Activated CD4-positive, alpha-beta memory T cell treated with anti-CD3 and anti-CD28 coated beads for 36 hours (primary cell): Measurements from ENCODE around the gene POLR2L. TPM values are rescaled to one million over a fixed set of nuclear protein-coding genes. Genes with fewer than 3 reads are reported as not detected.
A peak's percentile ranks its signal among the peaks of the same experiment; 100 is the strongest.

ENCODE experiments used
- CTCF ChIA-PET: fragments of 350-600 bp; sonication (Branson Sonifier 250); formaldehyde crosslinking; loops from one replicate; lab custom pipeline; 2021; ENCODE audit warnings: antibody characterized with exemption, inconsistent platforms; lab: Charles Lee
- POLR2A ChIA-PET: fragments of 350-600 bp; sonication (Branson Sonifier 250); formaldehyde crosslinking; loops from one replicate; lab custom pipeline; 2021; ENCODE audit warnings: antibody characterized with exemption; lab: Charles Lee
- DNase-seq: peaks from one replicate; pipeline ENCODE4 v3.0.0-alpha.2; 2020
- H3K27ac Mint-ChIP-seq: one replicate; pipeline ENCODE4 v1.8.0; 2021; ENCODE audit warnings: mixed read lengths
- H3K27me3 Mint-ChIP-seq: one replicate; pipeline ENCODE4 v1.8.0; 2021; ENCODE audit warnings: mixed read lengths
- H3K36me3 Mint-ChIP-seq: one replicate; pipeline ENCODE4 v1.8.0; 2021; ENCODE audit warnings: mixed read lengths
- H3K4me1 Mint-ChIP-seq: one replicate; pipeline ENCODE4 v1.8.0; 2021; ENCODE audit warnings: low read depth, mixed read lengths
- H3K4me3 Mint-ChIP-seq: one replicate; pipeline ENCODE4 v1.8.0; 2021; ENCODE audit warnings: mild to moderate bottlenecking, mixed read lengths
- H3K9me3 Mint-ChIP-seq: one replicate; pipeline ENCODE4 v1.8.0; 2021; ENCODE audit warnings: mixed read lengths
- intact Hi-C: fragments of 100-400 bp; cut with micrococcal nuclease; formaldehyde crosslinking; loops from one replicate; pipeline ENCODE4 v1.15.1; 2023
- total RNA-seq, 2 experiments: library from RNA; stranded (reverse); gene quantifications; one replicate each; pipeline ENCODE4 v1.2.3, GENCODE V29; 2021

The POLR2L gene
- total RNA-seq, 2 experiments from 2014 or later = 70.4 to 74.0 TPM

- intact Hi-C loops = no loop called here
- peaks cover 15% of the 10 kb centered on the region for H3K36me3 Mint-ChIP-seq
- DNase-seq = no peak
- H3K4me1 Mint-ChIP-seq = peaks cover 19% of the 10 kb centered on the region
- ChIA-PET CTCF (no interaction called here), POLR2A (interaction anchor here (1.9 kb wide), 1 partner anchor 10 kb away, joined by 4 read pairs; no protein-coding TSS in a partner anchor)
- H3K9me3 Mint-ChIP-seq = no peaks in the 10 kb centered on the region
- peak overlapping the region; percentile 57 for H3K4me3 Mint-ChIP-seq
- peaks cover 26% of the 10 kb centered on the region for H3K27me3 Mint-ChIP-seq
- no peak overlapping the region for H3K27ac Mint-ChIP-seq
Observed at GRCh38 chr11:826227-826621, 16.1 kb downstream of the POLR2L start.

- H3K9me3 Mint-ChIP-seq = no peaks in the 10 kb centered on the region
- ChIA-PET POLR2A (interaction anchor here (1.9 kb wide), 1 partner anchor 11 kb away, joined by 4 read pairs; no protein-coding TSS in a partner anchor), CTCF (no interaction called here)
- intact Hi-C loops = no loop called here
- peaks cover 24% of the 10 kb centered on the region for H3K27me3 Mint-ChIP-seq
- H3K36me3 Mint-ChIP-seq = peaks cover 15% of the 10 kb centered on the region
- H3K4me3 Mint-ChIP-seq = no peak overlapping the region
- peaks cover 25% of the 10 kb centered on the region for H3K4me1 Mint-ChIP-seq
- H3K27ac Mint-ChIP-seq = no peak overlapping the region
- DNase-seq = no peak
Observed at GRCh38 chr11:825366-826226, 16.7 kb downstream of the POLR2L start.

GRCh38 chr11:824942-825341 is 17.4 kb downstream of the POLR2L start:
- Mint-ChIP-seq H3K36me3 (peaks cover 15% of the 10 kb centered on the region), H3K27ac (no peak overlapping the region), H3K4me1 (peaks cover 26% of the 10 kb centered on the region), H3K9me3 (no peaks in the 10 kb centered on the region), H3K27me3 (peaks cover 24% of the 10 kb centered on the region), H3K4me3 (no peak overlapping the region)
- intact Hi-C loops = no loop called here
- ChIA-PET POLR2A (no interaction called here), CTCF (no interaction called here)
- DNase-seq = no peak

GRCh38 chr11:824292-824880 is 17.9 kb downstream of the POLR2L start:
- no peaks in the 10 kb centered on the region for H3K9me3 Mint-ChIP-seq
- H3K4me1 Mint-ChIP-seq = peaks cover 26% of the 10 kb centered on the region
- no peak for DNase-seq
- POLR2A ChIA-PET = no interaction called here
- peaks cover 15% of the 10 kb centered on the region for H3K36me3 Mint-ChIP-seq
- no peak overlapping the region for H3K27ac Mint-ChIP-seq
- peaks cover 19% of the 10 kb centered on the region for H3K27me3 Mint-ChIP-seq
- CTCF ChIA-PET = no interaction called here
- intact Hi-C loops = no loop called here
- H3K4me3 Mint-ChIP-seq = no peak overlapping the region

- POLR2A ChIA-PET = interaction anchor here (1.1 to 1.8 kb wide), 2 partner anchors 7 to 12 kb away, joined by 3 to 5 read pairs; no protein-coding TSS in a partner anchor
- CTCF ChIA-PET = no interaction called here
- H3K4me3 Mint-ChIP-seq = no peak overlapping the region
- no peaks in the 10 kb centered on the region for H3K9me3 Mint-ChIP-seq
- intact Hi-C loops = no loop called here
- no peak overlapping the region for H3K27ac Mint-ChIP-seq
- H3K27me3 Mint-ChIP-seq = peaks cover 13% of the 10 kb centered on the region
- H3K4me1 Mint-ChIP-seq = peaks cover 20% of the 10 kb centered on the region
- no peak for DNase-seq
- H3K36me3 Mint-ChIP-seq = peaks cover 15% of the 10 kb centered on the region
Observed at GRCh38 chr11:823441-824291, 18.7 kb downstream of the POLR2L start.

GRCh38 chr11:821512-822371 is 20.6 kb downstream of the POLR2L start:
- Mint-ChIP-seq H3K36me3 (peaks cover 15% of the 10 kb centered on the region), H3K27me3 (no peaks in the 10 kb centered on the region), H3K4me1 (peaks cover 18% of the 10 kb centered on the region), H3K27ac (no peak overlapping the region), H3K4me3 (peak overlapping the region; percentile 12), H3K9me3 (no peaks in the 10 kb centered on the region)
- intact Hi-C loops = no loop called here
- ChIA-PET POLR2A (interaction anchor here (1.8 kb wide), 1 partner anchor 10 kb away, joined by 5 read pairs; no protein-coding TSS in a partner anchor), CTCF (no interaction called here)
- no peak for DNase-seq

- POLR2A ChIA-PET = interaction anchor here (1.0 to 2.6 kb wide), 3 partner anchors 9 to 12 kb away, joined by 3 to 14 read pairs (median 7); partner anchors contain the start of genes CD151 and RPLP2
- intact Hi-C loops = loop anchor here (1.0 kb wide), 2 partner anchors 9 to 24 kb away; no protein-coding TSS in a partner anchor
Observed at GRCh38 chr11:820655-821511, 21.4 kb downstream of the POLR2L start.

GRCh38 chr11:819943-820649 is 22.2 kb downstream of the POLR2L start:
- intact Hi-C loops = loop anchor here (1.0 kb wide), 3 partner anchors 10 to 23 kb away; partner anchors contain the start of gene RPLP2
- H3K4me3 Mint-ChIP-seq = peak overlapping the region; percentile 79
- no peaks in the 10 kb centered on the region for H3K27me3 Mint-ChIP-seq
- ChIA-PET POLR2A (interaction anchor here (1.0 to 2.6 kb wide), 3 partner anchors 8 to 13 kb away, joined by 3 to 14 read pairs (median 7); partner anchors contain the start of genes CD151 and RPLP2), CTCF (no interaction called here)
- no peaks in the 10 kb centered on the region for H3K9me3 Mint-ChIP-seq
- peak; percentile 94 for DNase-seq
- H3K4me1 Mint-ChIP-seq = peaks cover 14% of the 10 kb centered on the region
- H3K36me3 Mint-ChIP-seq = peaks cover 14% of the 10 kb centered on the region
- peak overlapping the region; percentile 51 for H3K27ac Mint-ChIP-seq

More at GRCh38 chr11:820655-821511, 21.4 kb downstream of the POLR2L start:
- Mint-ChIP-seq H3K36me3 (peaks cover 18% of the 10 kb centered on the region), H3K4me1 (peaks cover 14% of the 10 kb centered on the region), H3K27ac (peak overlapping the region; percentile 38), H3K4me3 (peak overlapping the region; percentile 79), H3K9me3 (no peaks in the 10 kb centered on the region), H3K27me3 (no peaks in the 10 kb centered on the region)
- CTCF ChIA-PET = no interaction called here
- no peak for DNase-seq

- POLR2A ChIA-PET = interaction anchor here (1.0 to 2.6 kb wide), 6 partner anchors 8 to 56 kb away, joined by 3 to 14 read pairs (median 4); partner anchors contain the start of genes CD151 and RPLP2
- Mint-ChIP-seq H3K27me3 (no peaks in the 10 kb centered on the region), H3K4me3 (peak overlapping the region; percentile 79), H3K9me3 (no peaks in the 10 kb centered on the region), H3K4me1 (peaks cover 14% of the 10 kb centered on the region), H3K27ac (peak overlapping the region; percentile 58), H3K36me3 (peaks cover 9% of the 10 kb centered on the region)
- intact Hi-C loops = loop anchor here (1.0 kb wide), 1 partner anchor 10 kb away; the partner anchor contains the start of gene RPLP2
- DNase-seq = peak; percentile 92
- CTCF ChIA-PET = interaction anchor here (0.6 to 1.0 kb wide), 3 partner anchors 11 to 106 kb away, joined by 3 to 4 read pairs (median 3); partner anchors contain the start of gene PIDD1
Observed at GRCh38 chr11:819129-819931, 23.0 kb downstream of the POLR2L start.
